T-helper 2 cell treated with Interferon-gamma antibody and Interleukin-4, amounts not matched to agents 100 ng/mL and 5 ng/mL, for 36 hours (primary cell): ENCODE results near the gene IFT172. TPM values are rescaled to one million over a fixed set of nuclear protein-coding genes. Genes with fewer than 3 reads are reported as not detected.
"Not testable (repeated sequence)": the region's sequence is repeated elsewhere in the genome, so short reads cannot be mapped to it uniquely, and the experiment has no call there.

Source experiments
- intact Hi-C: fragments of 100-400 bp; cut with micrococcal nuclease; formaldehyde crosslinking; loops from one replicate; pipeline ENCODE4 v1.15.1; 2023
- total RNA-seq: library from RNA; stranded (reverse); gene quantifications from 2 replicates; pipeline ENCODE4 v1.2.3, GENCODE V29; 2022

IFT172 gene
- total RNA-seq, 1 donor from 2014 or later, result 9.4 TPM

GRCh38 chr2:27428213-27428977 is 61.1 kb downstream of the IFT172 start, which contains the start of gene NRBP1:
NRBP1 (plus strand) TSS chr2:27428631; CDS start chr2:27433274, 4,643 bp downstream.
- intact Hi-C loops, result loop anchor here (1.0 to 2.0 kb wide), 5 partner anchors 19 to 200 kb away; partner anchors contain the start of genes CCDC121, GPN1, GTF3C2 and IFT172

- intact Hi-C loops, result loop anchor here (1.0 to 2.0 kb wide), 5 partner anchors 19 to 201 kb away; partner anchors contain the start of genes CCDC121, GPN1, GTF3C2 and IFT172
These were observed 61.7 kb downstream of the IFT172 start for GRCh38 chr2:27427863-27428212.

GRCh38 chr2:27425039-27425438 is 64.5 kb downstream of the IFT172 start:
- intact Hi-C loops, result not testable (repeated sequence)

GRCh38 chr2:27422958-27423357 is 66.6 kb downstream of the IFT172 start:
- intact Hi-C loops, result no loop called here

GRCh38 chr2:27421660-27422250 is 67.8 kb downstream of the IFT172 start:
- intact Hi-C loops, result no loop called here

- intact Hi-C loops, result no loop called here
These were observed 68.5 kb downstream of the IFT172 start for GRCh38 chr2:27420996-27421395.

- intact Hi-C loops, result no loop called here
These were observed 73.4 kb downstream of the IFT172 start for GRCh38 chr2:27416151-27416550.

GRCh38 chr2:27412419-27413152 is 77.0 kb downstream of the IFT172 start:
- intact Hi-C loops, result no loop called here

GRCh38 chr2:27409321-27410073 is 80.0 kb downstream of the IFT172 start, which contains the start of gene PPM1G:
PPM1G (minus strand) TSS chr2:27409591; CDS start chr2:27409422, 169 bp downstream.
- intact Hi-C loops, result loop anchor here (1.0 to 10.0 kb wide), 8 partner anchors 19 to 275 kb away; partner anchors contain the start of genes EIF2B4, GTF3C2, IFT172 and NRBP1

- intact Hi-C loops, result loop anchor here (1.0 to 10.0 kb wide), 8 partner anchors 20 to 275 kb away; partner anchors contain the start of genes EIF2B4, GTF3C2, IFT172 and NRBP1
These were observed 80.8 kb downstream of the IFT172 start for GRCh38 chr2:27408601-27409320.

- intact Hi-C loops, result loop anchor here (10.0 kb wide), 1 partner anchor 257 kb away; the partner anchor contains the start of genes SLC4A1AP and SUPT7L
These were observed 81.6 kb downstream of the IFT172 start for GRCh38 chr2:27407798-27408491.

- intact Hi-C loops, result loop anchor here (10.0 kb wide), 1 partner anchor 264 kb away; the partner anchor contains the start of genes SLC4A1AP and SUPT7L
These were observed 89.0 kb downstream of the IFT172 start for GRCh38 chr2:27400348-27401135.

- intact Hi-C loops, result no loop called here
These were observed 90.6 kb downstream of the IFT172 start for GRCh38 chr2:27398962-27399361.

Other genes starting within 250 kb of the IFT172 start
- gene SLC30A3, start 226.7 kb downstream of the IFT172 start, total RNA-seq, result 0.14 and 0.48 TPM in 2 replicates
- not detected in 2 replicates for gene DNAJC5G, start 214.3 kb downstream of the IFT172 start, total RNA-seq
- 0.16 TPM in 1 of 2 replicates, not detected in the other for gene TRIM54, start 207.3 kb downstream of the IFT172 start, total RNA-seq
- 1.5 and 2.0 TPM in 2 replicates for gene UCN, start 181.3 kb downstream of the IFT172 start, total RNA-seq
- gene MPV17, start 166.6 kb downstream of the IFT172 start, total RNA-seq, result 75.7 and 80.0 TPM in 2 replicates
- 72.2 and 75.6 TPM in 2 replicates for gene GTF3C2, start 133.0 kb downstream of the IFT172 start, total RNA-seq
- gene EIF2B4, start 119.4 kb downstream of the IFT172 start, total RNA-seq, result 39.0 and 43.0 TPM in 2 replicates
- 116 and 118 TPM in 2 replicates for gene SNX17, start 119.1 kb downstream of the IFT172 start, total RNA-seq
- gene ZNF513, start 109.0 kb downstream of the IFT172 start, total RNA-seq, result 13.1 and 13.2 TPM in 2 replicates
- gene PPM1G, start 80.2 kb downstream of the IFT172 start, total RNA-seq, result 120 TPM in 2 replicates
- 81.4 and 87.3 TPM in 2 replicates for gene NRBP1, start 61.1 kb downstream of the IFT172 start, total RNA-seq
- gene KRTCAP3, start 47.4 kb downstream of the IFT172 start, total RNA-seq, result 3.8 and 5.3 TPM in 2 replicates
- not detected in 2 replicates for gene FNDC4, start 5.5 kb upstream of the IFT172 start, total RNA-seq
- gene GCKR, start 7.1 kb upstream of the IFT172 start, total RNA-seq, result not detected in 2 replicates
- gene ZNF512, start 93.3 kb upstream of the IFT172 start, total RNA-seq, result 39.8 and 45.8 TPM in 2 replicates
- 1.1 and 1.2 TPM in 2 replicates for gene CCDC121, start 139.3 kb upstream of the IFT172 start, total RNA-seq
- gene GPN1, start 139.3 kb upstream of the IFT172 start, total RNA-seq, result 45.6 and 47.9 TPM in 2 replicates
- 34.0 and 34.5 TPM in 2 replicates for gene SUPT7L, start 173.9 kb upstream of the IFT172 start, total RNA-seq
- 23.8 and 26.3 TPM in 2 replicates for gene SLC4A1AP, start 174.1 kb upstream of the IFT172 start, total RNA-seq